T-helper 2 cell (primary cell): ENCODE results near the gene CYB561A3.

Experiments used
- DNase-seq, 5 experiments: peaks; one replicate each; pipeline versions ENCODE4 v3.0.0 to v3.0.0-alpha.2; 2012 to 2022

The CYB561A3 gene

GRCh38 chr11:61315260-61315659, 46.4 kb downstream of the CYB561A3 start:
- no peak for DNase-seq

- no peak for DNase-seq
These were observed 50.9 kb downstream of the CYB561A3 start for GRCh38 chr11:61310749-61311148.

- DNase-seq, result peak in 1 of 5 experiments; percentile 91
These were observed 51.9 kb downstream of the CYB561A3 start for GRCh38 chr11:61309739-61310138.

GRCh38 chr11:61309141-61309540, 52.5 kb downstream of the CYB561A3 start:
- DNase-seq, result peak in 1 of 5 experiments; percentile 56

- DNase-seq, result no peak
These were observed 54.3 kb downstream of the CYB561A3 start for GRCh38 chr11:61307354-61307753.

GRCh38 chr11:61306221-61306620, 55.5 kb downstream of the CYB561A3 start:
- DNase-seq, result no peak

- DNase-seq, result no peak
These were observed 56.3 kb downstream of the CYB561A3 start for GRCh38 chr11:61305417-61305816.

- no peak for DNase-seq
These were observed 58.0 kb downstream of the CYB561A3 start for GRCh38 chr11:61303725-61304124.

- no peak for DNase-seq
These were observed 59.1 kb downstream of the CYB561A3 start for GRCh38 chr11:61302550-61302949.
